GF-D8 (cell line): ENCODE measurements around the gene UBAP2L.
A peak's percentile ranks its signal among the peaks of the same experiment; 100 is the strongest.
"Not testable (repeated sequence)": the region's sequence is repeated elsewhere in the genome, so short reads cannot be mapped to it uniquely, and the experiment has no call there.

Experiments
- DNase-seq: peaks from one replicate; lab custom pipeline; 2025; lab: John Stamatoyannopoulos, UW

The UBAP2L gene

DNA sequence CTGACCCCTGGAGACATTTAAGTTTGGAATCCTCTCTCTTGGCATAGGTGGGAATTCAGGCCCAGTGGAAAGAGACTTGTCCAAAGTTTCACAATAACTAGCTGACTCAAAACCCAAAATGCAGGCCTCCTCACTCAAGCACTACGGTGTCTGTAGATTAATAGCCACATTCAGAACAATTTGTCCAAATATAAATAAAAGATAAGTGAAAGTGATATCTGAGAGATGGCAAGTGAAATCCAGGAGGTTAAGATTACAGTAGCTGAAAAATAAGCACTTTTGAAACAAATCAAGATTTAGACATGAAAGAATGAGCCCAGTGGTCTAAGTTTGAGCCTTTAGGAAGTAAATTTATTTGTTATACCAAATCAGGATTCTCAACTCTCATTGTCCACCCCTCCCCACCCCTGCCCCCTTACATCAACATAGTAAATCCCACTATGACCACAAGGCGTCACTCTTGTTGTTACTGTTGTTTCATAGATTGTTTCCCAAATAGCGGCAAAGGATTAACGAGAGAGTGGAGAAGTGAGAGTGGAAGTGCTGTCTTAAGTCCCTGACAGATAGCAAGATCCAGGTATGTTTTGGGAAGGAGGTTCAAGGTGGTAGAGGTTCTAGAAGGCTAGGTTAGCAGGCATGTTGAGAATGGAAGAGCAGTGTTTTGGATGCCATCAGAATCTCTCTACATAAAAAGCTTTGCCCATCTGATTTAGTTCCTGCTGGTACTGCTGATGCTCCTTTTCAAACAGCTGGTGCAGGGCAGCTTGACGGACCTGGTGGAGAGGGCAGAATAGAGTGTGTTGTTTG, 21.8 kb upstream of the UBAP2L start:
- DNase-seq, result no peak

DNA sequence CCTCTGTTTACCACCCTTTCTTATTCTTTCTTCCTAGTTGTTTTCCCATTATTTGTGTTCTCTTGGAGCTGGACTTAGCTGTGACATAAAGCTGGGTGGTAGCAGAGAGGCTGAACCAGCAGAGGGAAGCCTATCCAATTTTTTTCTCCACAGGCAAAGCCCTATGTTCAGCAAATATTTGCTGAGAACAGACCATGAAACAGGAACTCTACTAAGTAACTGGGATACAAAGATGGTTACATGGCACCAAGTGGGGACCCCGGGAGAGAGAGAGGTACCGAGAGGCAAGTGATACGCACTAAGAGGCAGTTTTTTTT, 21.2 kb upstream of the UBAP2L start:
- no peak for DNase-seq

DNA sequence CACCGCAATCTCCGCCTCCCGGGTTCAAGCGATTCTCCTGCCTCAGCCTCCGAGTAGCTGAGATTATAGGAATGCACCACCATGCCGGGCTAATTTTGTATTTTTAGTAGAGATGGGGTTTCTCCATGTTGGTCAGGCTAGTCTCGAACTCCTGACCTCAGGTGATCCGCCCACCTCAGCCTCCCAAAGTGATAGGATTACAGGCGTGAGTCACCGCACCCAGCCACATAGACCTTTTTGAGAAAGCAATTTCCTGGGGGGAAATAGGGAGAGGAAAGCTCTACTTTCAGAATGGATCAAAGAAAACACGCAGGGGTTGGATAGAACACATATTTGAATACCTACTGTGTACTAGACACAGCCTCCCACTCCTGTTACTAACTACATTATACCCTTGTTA, 15.0 kb upstream of the UBAP2L start:
- not testable (repeated sequence) for DNase-seq

DNA sequence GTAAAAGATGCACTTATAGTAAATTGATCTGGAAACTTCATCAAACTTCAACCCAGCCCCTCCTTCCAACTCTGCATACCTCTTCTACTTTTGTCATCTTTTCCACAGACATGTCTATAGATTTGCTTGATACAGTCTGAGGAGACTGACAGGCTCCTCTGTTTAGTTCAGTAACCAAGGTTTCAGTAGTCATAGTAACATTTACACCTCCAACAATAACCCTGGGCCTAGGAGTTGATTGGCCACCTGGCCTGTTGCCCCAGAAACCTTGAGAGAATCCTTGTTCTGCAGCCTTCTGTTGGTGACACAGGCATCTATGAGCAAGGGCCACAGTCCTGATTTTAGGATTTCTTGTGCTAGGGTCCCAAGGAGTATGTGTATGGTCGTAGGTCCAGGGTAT, 14.6 kb upstream of the UBAP2L start, which contains the start of gene CFAP141:
Gene CFAP141 (minus strand): TSS at position 138 of the 400 bp plus-strand sequence. CDS start 26 bp downstream, at position 112.
- no peak for DNase-seq

DNA sequence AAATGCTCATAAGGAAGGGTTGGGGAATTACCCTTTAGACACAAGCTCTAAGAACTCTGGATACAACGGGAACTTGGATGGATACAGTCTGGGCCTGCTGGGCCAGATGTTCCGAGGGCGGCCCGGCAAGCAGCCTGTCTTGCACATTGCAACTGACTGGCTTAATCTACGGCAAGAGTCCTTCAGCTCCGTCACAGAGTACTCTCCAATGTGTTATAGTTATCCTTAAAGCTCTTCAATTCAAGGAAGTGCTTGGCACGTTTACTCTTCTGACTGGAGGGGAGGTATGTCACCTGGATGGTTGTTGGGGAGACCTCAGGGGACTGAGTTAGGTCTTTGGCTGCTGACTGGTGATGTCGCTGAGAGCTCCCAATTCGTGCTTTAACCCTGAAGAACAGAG, 13.5 kb upstream of the UBAP2L start:
- no peak for DNase-seq

DNA sequence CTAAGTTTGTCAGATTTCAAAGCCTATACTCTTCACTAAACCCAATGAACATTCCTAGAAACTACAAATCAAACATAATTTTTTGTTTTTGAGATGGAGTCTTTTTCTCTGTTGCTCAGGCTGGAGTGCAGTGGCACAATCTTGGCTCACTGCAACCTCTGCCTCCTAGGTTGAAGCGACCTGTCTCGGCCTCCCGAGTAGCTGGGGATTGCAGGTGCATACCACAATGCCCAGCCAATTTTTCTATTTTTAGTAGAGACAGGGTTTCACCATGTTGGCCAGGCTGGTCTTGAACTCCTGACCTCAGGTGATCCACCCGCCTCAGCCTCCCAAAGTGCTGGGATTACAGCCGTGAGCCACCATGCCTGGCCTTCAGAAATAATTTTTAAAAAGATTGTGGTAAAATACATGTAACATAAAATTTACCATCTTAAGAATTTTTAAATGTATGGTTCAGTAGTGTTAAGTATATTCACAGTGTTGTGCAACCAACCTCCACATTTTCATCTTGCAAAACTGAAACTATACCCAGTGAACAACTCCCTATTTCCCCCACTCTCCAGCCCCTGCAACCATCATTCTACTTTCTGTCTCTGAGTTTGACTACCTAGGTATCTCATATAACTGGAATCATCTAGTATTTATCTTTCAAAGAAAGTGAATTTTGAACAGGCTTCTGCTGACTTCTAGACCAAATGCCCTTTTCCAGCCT, 11.9 kb upstream of the UBAP2L start:
- no peak for DNase-seq

DNA sequence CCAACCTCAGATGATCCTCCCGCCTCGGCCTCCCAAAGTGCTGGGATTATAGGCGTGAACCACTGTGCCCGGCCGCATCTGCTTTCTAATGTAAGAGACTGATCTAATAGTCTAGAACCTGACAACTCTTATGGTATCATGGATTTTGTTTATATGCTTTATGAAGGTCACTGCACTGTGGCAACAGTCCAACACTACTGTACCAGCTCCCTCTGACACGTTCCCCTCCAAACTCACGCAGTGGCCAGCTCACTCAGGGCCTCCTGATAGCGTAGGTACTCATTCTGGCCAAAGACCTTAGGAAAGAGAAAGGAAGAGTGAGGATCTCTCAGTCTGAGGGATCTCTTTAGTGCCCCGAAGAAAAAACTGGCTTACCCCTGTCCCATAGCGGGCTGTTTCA, 8.7 kb upstream of the UBAP2L start:
- DNase-seq, result no peak

DNA sequence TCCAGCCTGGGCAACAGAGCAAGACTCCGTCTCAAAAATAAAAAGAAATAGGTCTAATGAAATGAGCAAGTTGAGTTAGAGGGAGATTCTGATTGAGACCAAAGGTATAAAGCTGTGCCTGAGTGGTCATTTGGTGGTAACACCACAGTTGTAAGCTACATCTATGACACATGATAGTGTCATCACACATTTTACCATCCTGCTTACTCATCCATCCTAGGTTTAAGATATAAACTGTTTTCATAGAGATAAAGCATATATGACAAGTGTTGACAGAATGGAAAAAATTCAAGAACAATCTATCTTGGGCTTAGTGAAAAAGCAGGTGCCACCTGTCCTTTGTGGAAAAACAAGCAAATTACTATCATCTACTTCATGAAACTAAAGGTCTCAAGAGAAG, 7.5 kb upstream of the UBAP2L start:
- no peak for DNase-seq

DNA sequence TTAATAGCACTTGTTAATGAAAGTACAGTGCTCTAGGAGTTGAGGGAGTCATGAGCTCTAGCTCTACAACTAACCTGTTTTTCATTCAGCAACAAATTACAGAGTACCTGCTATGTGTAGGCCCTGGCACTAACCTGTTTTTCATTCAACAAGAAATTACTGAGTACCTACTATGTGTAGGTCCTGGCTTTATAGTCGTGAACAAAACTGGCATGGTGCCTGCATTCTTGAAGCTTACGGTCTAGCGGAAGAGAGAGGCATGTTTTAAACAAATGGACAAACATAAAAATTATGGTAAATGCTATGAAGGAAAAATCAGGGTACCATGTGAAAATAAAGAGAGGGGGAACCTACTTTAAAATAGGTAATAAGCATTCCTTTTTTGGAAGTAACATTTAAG, 2.2 kb upstream of the UBAP2L start:
- no peak for DNase-seq

DNA sequence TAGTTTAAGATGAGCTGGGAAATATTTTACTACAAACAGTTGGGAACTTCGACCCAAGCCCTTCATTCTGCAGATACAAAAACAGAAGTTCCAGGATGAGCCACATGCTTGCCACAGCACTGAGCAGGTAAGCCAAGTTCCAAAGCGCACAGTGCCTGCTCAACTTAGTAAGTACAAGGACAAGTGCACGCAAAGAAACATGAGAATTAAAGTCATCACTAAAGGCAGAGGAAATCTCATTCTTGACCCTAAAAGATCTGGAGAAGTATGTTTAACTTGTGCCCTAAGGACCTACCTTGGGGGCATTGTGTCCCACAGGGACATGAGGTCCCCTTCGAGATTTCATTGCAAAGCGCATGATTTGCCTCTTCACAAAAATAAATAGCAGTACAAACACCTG, 1.2 kb upstream of the UBAP2L start:
- peak; percentile 38 for DNase-seq

DNA sequence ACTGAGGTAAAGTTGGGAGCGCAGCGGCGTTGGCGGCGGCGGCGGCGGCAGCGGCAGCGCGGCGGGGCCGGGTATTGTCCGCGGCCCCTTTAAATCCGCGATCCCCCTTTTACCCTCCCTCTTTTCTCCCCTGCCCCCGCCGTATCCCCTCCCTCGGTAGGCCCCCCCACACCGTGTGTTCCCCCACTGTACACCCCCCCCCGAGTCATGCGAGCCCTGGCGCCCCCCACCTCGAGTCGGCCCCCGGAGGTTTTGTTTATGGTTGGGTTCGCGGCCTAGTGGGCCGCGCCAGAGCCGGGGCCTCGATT, 169 bp downstream of the UBAP2L start:
- DNase-seq, result no peak

DNA sequence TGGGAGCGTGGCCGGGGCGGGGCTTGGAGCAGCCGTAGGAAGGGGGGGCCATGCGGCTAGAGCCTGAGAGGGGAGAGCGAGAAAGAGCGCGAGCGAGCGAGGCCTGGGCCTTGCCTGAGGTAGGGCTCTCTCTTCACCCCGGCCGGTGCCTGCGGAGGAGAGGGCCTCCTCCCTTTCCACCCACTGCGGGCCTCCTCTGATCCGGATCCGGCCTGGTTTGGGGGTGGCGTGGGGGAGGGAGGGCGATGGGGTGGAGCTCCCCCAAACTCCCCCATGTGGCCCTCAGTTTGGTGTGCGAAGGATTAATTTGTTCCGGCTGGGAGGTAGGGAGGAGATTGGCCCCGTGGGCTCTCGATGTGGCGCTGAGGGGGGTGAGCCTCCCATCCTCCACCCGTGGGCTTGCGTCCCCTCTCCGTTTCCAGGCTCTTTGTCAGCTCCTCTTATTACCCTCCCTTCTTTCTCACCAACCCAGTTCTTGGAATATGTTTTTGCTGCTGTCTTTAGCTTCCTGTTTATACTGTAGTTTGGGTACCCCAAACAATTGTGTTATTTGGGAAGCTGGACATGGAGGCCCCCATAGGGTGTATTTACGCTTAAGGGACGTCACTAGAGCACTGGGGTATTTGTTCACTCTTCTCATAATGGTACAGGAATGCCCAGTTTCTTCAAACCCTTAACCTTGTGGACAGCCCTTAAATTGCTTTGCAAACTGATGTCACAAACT, 685 bp downstream of the UBAP2L start:
- DNase-seq, result no peak

DNA sequence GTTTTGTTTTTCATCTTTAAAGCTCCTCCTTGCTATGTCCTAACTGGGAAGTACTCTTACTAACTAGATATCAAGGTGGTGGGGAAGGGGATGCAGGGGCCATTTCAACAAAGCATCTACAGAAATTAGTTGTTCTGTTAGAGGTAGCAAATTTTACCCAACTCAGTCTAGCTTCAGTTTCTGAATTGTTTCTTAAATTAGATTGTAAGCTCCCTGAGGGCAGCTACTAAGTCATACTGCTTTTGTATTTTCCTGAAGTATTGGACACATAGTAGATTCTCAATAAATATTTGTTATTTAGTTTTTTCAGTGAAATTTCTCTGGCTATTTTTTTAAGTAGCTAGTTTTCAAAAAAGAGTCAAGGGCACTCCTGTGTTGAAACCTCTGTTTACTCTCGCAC, 1.8 kb downstream of the UBAP2L start:
- DNase-seq, result no peak

DNA sequence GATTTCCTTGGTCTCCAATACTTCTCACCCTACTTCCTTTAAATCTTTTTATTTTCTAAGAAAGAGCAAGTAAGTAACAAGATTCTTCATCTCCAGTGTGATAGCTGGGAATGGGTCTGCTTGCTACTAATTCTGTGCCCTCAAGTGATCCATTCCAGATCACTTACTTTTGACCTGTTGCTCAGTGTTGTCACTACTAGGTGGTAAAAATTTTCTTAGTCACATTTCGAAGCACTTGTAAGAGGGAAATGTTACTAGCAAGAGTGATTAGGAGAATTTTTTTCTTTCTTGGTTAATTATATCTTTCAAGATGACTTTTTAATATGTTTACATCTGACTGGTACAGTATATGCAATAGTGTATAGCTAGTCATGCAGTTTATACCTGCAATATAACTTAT, 2.2 kb downstream of the UBAP2L start:
- DNase-seq, result no peak

DNA sequence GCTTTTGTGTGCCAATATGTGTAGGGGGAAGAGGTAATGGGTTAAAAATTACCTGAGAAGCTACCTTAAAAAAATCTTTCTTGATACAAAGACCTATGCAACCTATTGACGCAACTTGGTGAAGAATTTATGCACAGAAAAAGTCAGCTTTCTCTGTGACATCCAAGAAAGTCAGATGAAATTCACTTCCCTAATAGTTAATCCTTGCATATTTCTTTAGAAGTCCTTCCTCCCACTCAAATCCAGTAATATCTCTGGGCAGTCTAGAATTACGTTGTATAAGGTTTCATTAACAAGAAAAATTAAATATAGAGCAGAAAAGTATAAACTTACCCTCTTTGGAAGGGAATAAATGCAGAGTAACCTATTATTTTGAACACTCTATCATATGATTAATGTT, 2.9 kb downstream of the UBAP2L start:
- no peak for DNase-seq

DNA sequence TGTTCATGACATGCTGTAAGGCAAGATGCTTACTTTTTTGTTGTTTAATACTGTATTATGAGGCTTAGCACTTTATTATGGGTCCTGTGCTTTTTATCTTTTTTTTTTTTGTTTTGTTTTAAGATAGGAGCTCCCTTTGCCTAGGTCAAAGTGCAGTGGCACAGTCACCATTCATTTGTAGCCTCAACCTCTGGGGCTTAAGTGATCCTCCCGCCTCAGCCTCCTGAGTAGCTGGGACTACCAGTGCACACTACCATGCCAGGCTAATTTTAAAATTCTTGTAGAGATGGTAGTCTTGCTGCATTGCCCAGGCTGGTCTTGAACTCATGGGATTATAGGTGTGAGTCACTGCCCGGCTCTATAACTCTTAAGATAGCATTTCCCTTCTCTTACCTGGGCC, 4.6 kb downstream of the UBAP2L start:
- DNase-seq, result no peak

DNA sequence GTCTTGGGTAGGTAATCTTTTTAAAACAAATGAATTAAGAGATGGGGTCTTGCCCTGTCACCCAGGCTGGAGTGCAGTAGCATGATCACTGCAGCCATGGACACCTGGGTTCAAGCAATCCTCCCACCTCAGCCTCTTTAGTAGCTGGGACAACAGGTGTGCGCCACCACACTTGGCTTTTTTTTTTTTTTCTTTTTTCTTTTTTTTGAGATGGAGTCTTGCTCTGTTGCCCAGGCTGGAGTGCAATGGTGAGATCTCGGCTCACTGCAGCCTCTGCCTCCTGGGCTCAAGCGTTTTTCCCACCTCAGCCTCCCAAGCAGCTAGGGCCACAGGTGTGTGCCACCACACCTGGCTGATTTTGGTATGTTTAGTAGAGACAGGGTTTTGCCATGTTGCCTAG, 10.4 kb downstream of the UBAP2L start:
- DNase-seq, result not testable (repeated sequence)

DNA sequence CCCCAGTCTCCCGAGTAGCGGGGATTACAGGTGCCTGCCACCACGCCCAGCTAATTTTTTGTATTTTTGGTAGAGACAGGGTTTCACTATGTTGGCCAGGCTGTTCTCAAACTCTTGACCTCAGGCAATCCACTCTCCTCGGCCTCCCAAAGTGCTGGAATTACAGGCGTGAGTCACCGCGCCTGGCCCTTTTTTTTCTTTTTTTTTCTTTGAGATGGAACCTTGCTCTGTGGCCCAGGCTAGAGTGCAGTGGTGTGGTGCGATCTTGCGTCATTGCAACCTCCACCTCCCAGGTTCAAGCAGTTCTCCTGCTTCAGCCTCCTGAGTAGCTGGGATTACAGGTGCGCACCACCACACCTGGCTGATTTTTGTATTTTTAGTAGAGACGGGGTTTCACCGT, 12.4 kb downstream of the UBAP2L start:
- DNase-seq, result not testable (repeated sequence)

DNA sequence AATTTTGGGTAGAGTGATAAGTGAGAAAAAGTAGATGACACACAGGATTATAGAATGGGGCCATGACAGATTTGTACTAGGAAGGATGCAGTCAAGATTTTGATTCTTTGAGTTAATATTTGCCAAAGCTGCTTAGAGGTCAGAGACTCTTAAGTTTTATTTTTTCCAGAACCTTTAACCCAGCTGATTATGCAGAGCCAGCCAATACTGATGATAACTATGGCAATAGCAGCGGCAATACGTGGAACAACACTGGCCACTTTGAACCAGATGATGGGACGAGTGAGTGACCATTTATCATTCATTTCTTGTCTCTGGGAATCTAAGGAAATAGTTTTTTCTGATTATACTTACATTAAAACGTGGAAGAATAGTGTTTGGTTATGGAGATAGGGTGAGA, 16.1 kb downstream of the UBAP2L start:
- no peak for DNase-seq

DNA sequence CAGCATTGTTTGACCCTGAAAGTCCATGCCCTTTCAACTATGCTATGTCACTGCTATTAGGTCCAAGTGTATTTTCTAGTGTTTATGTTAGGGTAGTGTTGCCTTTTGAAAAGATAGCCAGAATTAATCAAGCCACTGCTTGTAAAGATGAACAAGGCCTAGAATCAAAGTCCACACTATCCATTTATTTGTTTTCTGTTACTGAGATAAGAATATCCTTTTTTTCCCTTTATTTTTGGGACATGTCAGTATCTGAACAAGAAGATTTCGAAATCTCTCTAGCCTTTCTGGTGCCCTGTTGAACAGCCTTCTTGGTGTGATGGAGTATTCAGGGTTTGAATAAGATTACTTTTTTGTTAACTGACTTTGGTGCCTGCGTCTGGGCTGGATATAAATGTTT, 16.7 kb downstream of the UBAP2L start:
- no peak for DNase-seq

DNA sequence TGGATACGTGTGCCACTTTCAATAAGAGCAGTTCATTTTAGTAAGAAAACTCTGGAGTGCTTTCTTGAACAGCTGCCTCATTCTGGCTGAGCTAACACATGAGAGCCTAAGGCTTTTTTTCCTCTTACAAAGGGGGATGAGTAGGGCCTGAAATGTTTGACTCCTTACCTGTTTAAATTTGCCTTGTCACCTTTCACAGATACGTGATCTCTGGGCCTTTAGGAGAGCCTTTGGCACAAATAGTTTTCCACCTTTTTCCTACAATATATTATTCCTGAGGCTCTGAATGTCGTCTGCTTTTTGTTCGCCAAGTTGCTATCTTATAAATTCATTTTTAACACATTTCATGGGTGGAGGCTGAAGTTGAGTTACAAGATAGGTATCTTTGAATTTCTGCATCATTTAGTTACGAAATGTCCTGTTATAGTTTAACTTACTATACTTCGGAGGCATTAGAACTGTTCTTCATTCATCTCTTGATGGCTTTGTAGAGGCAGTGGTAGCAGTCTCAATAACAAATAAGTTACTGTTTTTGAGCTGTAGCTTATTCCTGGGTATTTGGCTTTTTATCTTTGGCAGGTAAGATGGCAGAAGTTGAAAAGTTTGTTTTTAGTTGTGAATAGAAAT, 17.2 kb downstream of the UBAP2L start:
- no peak for DNase-seq

DNA sequence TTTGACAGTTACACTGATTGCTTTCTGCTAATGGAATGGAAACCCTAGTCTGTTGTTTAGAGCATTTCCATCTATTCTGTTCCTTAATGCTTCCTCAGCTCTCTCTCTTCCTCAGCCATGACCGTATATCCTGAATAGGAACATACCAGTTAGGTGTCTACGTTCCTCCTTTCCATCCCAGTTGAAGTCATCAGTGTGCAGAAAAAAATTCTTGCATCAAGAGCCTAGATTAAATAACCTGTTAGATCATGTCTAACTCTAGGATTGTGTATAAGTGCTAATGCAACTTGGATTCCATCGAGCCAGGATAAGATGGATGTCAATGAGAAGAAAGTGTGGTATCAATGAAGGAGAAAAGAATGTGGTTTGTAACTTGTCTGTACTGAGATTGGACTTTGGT, 18.7 kb downstream of the UBAP2L start:
- no peak for DNase-seq

DNA sequence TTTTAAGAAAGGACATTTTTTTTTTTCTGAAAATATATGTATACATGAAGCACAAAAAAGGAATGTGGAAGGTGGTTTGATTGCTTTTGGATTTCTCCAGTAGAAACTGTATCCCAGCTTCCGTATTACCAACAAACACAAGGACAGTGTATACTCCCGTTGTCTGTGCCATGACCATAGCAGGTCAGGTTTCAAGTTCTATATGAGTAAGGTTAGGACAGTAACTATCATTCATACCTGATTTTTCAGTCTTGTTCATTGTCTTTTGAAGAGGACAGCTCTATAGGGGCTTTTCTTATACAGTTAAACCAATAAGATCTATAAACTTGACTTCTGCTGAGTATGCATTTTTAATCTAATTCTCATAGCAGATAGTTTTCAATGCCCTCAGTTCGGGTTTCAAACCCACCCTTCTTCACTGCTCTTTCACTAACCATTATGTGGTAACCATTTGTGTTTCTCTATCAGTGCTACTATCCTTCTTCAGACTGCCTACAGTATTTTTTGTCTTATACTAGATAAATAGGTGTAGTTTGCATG, 19.6 kb downstream of the UBAP2L start:
- no peak for DNase-seq
